Activated effector memory CD4-positive, alpha-beta T cell treated with anti-CD3 and anti-CD28 coated beads, Interleukin-2, amount 50 U/mL, for 16 hours (primary cell): ENCODE results near the gene ETFDH.

Experiments used
- DNase-seq: peaks from one replicate; pipeline ENCODE4 v3.0.0-alpha.2; 2020

ETFDH gene

DNA sequence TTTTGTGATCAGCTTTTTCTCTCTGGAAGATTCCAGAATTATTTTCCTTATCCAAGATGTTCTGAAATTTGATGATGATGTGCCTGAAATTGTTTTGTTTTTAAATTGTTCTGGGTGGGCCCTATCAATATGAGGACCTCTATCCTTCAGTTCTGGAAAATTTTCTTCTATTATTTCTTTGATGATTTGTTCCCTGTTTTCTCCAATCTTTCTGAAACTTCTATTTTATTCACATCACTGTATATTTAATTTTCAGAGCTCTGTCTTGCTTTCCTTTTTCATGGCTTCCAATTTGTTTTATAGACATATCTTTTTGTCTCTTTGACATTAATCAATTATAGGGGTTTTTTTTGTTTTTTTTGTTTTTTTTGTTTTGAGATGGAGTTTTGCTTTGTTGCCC is 84.5 kb downstream of the ETFDH start:
- no peak for DNase-seq

GRCh38 chr4:158758142-158758541 is 86.0 kb downstream of the ETFDH start:
- DNase-seq, result no peak

DNA sequence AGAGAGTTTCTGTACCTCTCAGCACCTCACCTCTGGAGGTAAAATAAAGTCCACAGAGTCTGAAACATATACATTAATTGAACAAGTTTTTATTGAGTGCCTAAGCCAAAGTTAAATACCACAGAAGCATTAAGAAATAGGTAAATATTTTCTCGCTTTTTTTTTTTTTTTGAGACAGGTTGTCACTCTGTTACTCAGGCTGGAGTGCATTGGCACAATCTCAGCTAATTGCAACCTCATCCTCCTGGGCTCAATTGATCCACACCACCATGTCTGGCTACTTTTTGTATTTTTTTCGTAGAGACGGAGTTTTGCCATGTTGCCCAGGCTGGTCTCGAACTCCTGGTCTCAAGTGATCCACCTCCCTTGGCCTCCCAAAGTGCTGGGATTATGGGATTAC is 86.6 kb downstream of the ETFDH start:
- no peak for DNase-seq
